Activated T-cell treated with anti-CD3 and anti-CD28 coated beads, Interleukin-2, amount 50 U/mL, for 24 hours (primary cell): ENCODE data around the gene KCTD18.

Experiments used
- DNase-seq: peaks from one replicate; pipeline ENCODE4 v3.0.0-alpha.2; 2020
- H3K27ac Mint-ChIP-seq: 2 replicates; pipeline ENCODE4 v1.8.0; 2020; ENCODE audit warnings: mild to moderate bottlenecking, mixed read lengths
- H3K27me3 Mint-ChIP-seq: 2 replicates; pipeline ENCODE4 v1.8.0; 2020; ENCODE audit warnings: mixed read lengths
- H3K36me3 Mint-ChIP-seq: 2 replicates; pipeline ENCODE4 v1.8.0; 2020; ENCODE audit warnings: low read depth, mixed read lengths
- H3K4me1 Mint-ChIP-seq: 2 replicates; pipeline ENCODE4 v1.8.0; 2020; ENCODE audit warnings: low read depth, mixed read lengths
- H3K4me3 Mint-ChIP-seq: 2 replicates; pipeline ENCODE4 v1.8.0; 2020; ENCODE audit warnings: mild to moderate bottlenecking, moderate library complexity, mixed read lengths
- H3K9me3 Mint-ChIP-seq: 2 replicates; pipeline ENCODE4 v1.8.0; 2020; ENCODE audit warnings: mixed read lengths

Gene KCTD18

DNA sequence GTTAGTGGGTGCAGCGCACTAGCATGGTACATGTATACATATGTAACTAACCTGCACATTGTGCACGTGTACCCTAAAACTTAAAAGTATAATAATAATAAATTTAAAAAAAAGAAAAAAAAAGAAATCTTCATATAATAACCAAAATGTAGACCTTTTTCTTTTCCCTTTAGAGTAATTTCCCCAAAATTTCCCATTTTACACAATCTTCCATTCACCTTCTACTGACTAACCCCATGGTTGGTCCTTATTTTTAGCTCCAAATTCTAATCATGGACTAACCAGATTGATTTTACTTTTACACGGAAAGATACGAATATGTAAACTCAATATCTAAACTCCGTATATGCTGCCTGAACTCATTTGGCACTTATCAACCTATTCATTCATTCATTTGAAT is 7.7 kb downstream of the KCTD18 start:
- Mint-ChIP-seq H3K27ac (no peak overlapping the region), H3K9me3 (peaks cover 4% of the 10 kb centered on the region), H3K4me3 (no peak overlapping the region), H3K36me3 (peaks cover 61% of the 10 kb centered on the region), H3K27me3 (no peaks in the 10 kb centered on the region), H3K4me1 (peaks cover 19% of the 10 kb centered on the region)
- DNase-seq: no peak

DNA sequence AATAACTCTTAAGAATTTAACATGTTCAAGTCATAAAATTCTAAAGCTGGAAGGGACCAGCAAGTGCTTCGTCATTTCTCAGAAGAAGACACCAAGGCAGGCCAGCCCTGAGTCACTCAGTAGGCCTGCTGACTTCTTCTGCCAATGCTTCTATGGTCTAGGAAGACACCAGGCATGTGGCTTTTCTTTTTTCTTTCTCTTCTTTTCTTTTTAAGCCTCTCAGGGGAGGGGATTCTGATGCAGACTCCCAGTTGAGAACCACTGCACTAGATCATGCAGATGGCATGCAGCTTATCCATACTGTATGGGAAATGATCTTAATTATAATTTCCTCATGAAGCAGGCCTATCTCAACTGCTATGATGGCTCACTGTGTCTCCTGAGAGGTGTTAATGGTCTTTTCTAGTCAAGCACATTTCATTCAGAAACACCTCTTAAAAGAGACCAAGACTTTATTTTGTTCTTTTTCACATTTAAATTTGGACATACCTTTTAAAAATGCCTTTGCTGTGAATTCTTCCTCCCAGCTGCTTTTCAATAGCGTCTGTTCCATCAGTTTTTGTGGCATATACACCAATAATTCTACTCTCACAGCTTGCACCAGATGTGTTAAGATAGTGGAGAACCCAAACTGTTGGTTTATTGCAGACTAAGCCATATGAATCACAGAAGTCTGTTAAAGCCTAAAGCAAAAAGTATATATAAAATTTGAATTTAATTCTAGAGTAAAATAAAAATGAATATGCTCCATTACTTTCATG is 11.3 kb downstream of the KCTD18 start:
- Mint-ChIP-seq H3K9me3 (peaks cover 4% of the 10 kb centered on the region), H3K36me3 (peaks cover 65% of the 10 kb centered on the region), H3K4me1 (peaks cover 7% of the 10 kb centered on the region), H3K27me3 (no peaks in the 10 kb centered on the region), H3K4me3 (no peak overlapping the region), H3K27ac (no peak overlapping the region)
- no peak for DNase-seq

DNA sequence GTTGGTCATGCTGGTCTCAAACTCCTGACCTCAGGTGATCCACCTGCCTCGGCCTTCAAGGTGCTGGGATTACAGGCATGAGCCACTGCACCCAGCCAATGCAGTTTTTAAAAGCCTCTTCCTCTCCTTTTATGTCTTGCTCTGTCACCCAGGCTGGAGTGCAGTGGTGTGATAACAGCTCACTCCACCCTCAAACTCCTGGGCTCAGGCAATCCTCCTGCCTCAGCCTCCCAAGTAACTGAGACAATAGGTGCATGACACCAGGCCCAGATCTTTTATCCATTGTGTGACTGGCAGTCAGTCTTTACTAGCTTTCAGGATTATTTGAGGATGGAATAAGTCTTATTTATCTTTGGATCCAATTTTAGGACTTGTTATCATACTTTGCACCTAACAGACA is 13.2 kb downstream of the KCTD18 start:
- no peak overlapping the region for H3K4me3 Mint-ChIP-seq
- no peaks in the 10 kb centered on the region for H3K27me3 Mint-ChIP-seq
- H3K9me3 Mint-ChIP-seq: no peaks in the 10 kb centered on the region
- peaks cover 3% of the 10 kb centered on the region for H3K4me1 Mint-ChIP-seq
- no peak for DNase-seq
- no peak overlapping the region for H3K27ac Mint-ChIP-seq
- peaks cover 67% of the 10 kb centered on the region for H3K36me3 Mint-ChIP-seq

DNA sequence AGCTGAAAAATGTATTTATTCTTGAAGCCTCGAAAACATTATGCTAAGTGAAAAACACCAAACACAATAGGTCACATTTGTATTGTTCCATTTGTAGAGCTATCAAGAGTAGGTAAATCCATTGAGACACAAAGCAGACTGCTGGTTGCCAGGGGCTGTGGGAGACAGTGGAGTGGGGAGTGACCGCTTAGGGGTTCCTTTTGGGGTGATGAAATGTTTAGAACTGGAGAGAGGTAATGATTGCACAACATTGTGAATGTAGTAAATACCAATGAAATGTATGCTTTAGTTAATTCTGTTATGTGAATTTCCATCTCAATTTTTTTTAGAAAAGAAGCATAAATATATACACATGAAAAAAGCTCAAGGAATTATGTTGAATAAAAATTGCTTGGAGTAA is 15.8 kb downstream of the KCTD18 start:
- no peaks in the 10 kb centered on the region for H3K4me1 Mint-ChIP-seq
- H3K27me3 Mint-ChIP-seq: no peaks in the 10 kb centered on the region
- peaks cover 83% of the 10 kb centered on the region for H3K36me3 Mint-ChIP-seq
- H3K9me3 Mint-ChIP-seq: no peaks in the 10 kb centered on the region
- DNase-seq: no peak
- H3K4me3 Mint-ChIP-seq: no peak overlapping the region
- H3K27ac Mint-ChIP-seq: peak overlapping the region; percentile 71

DNA sequence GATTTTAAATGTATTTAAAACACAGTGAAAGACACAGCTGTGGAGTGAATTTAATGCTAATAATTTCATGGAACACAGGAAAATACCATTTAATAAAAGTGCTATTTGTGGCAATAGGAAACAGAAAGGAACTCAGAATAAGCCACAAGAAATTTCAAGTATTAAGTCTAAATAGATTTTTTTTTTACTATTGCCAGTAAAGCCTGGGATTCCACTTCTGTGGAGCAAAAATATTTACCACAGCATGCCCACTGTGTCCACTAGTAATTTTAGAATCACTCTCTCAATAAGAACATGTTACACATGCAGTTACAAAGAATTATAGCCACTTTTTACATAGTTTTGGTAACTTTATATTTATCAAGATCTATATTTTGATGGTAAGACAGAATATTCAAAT is 17.2 kb downstream of the KCTD18 start:
- Mint-ChIP-seq H3K4me1 (no peaks in the 10 kb centered on the region), H3K4me3 (no peak overlapping the region), H3K27me3 (no peaks in the 10 kb centered on the region), H3K36me3 (peaks cover 78% of the 10 kb centered on the region), H3K27ac (no peak overlapping the region), H3K9me3 (no peaks in the 10 kb centered on the region)
- no peak for DNase-seq

DNA sequence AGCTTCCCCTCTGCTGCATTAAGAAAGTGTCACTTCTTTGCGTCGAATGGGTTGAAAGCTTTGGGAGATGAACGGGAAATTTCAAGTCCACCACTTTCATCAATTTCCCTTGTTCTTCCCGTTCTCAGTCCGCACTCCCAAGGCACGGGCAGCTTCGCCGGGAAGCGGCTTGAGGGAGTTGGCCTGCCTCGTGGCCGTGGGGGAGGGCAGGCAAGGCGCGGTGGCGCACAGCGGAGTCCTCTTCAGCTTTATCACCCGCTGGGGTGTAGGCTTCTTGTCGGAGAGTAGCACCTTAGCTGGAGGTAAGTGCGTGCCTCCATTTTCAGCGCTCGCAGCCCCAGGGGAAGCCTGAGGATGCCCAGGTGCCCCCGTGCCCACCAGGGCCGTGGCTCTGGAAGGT is 19.9 kb downstream of the KCTD18 start:
- H3K27me3 Mint-ChIP-seq: no peaks in the 10 kb centered on the region
- no peak overlapping the region for H3K27ac Mint-ChIP-seq
- no peak for DNase-seq
- H3K9me3 Mint-ChIP-seq: no peaks in the 10 kb centered on the region
- peaks cover 59% of the 10 kb centered on the region for H3K36me3 Mint-ChIP-seq
- H3K4me3 Mint-ChIP-seq: no peak overlapping the region
- no peaks in the 10 kb centered on the region for H3K4me1 Mint-ChIP-seq

DNA sequence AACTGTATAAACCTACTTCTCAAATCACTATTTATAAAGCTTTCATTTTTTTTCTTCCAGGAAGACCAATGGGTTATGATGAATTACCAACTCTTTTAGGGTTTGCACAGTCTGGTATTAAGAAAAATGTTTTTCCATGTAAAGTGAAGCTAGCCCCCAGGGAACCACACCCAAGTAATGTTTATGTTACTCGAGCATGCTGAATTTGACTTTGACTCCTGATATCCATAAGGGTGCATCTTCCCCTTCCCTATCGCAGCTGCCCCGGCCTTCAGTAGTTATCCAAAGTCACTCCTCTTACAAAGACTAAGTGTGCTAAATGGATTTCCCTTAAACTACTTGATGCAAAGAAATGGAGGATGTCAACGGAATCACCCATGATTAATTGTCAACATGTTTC is 21.7 kb downstream of the KCTD18 start:
- Mint-ChIP-seq H3K4me1 (no peaks in the 10 kb centered on the region), H3K9me3 (no peaks in the 10 kb centered on the region), H3K27me3 (no peaks in the 10 kb centered on the region), H3K36me3 (peaks cover 43% of the 10 kb centered on the region), H3K27ac (no peak overlapping the region), H3K4me3 (no peak overlapping the region)
- no peak for DNase-seq

DNA sequence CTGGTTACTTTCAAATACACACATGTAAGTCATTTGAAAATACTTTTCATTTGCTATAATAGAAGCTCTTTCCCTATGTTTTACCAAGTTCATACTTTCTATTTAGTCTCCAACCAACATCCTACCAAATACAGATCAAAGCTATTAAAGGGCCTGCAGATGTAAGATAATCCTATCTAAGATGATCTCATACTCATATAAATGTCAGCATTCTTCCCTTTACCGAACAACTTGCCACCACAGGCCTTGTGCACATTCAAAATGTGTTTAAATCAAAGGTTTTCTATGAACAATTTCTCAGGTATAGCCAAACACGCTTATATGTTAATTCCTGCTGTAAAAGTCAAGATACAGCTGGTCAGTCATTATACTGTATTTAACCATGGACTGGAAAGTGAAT is 23.3 kb downstream of the KCTD18 start:
- no peaks in the 10 kb centered on the region for H3K27me3 Mint-ChIP-seq
- peaks cover 28% of the 10 kb centered on the region for H3K36me3 Mint-ChIP-seq
- DNase-seq: no peak
- no peaks in the 10 kb centered on the region for H3K9me3 Mint-ChIP-seq
- no peaks in the 10 kb centered on the region for H3K4me1 Mint-ChIP-seq
- H3K4me3 Mint-ChIP-seq: no peak overlapping the region
- no peak overlapping the region for H3K27ac Mint-ChIP-seq

DNA sequence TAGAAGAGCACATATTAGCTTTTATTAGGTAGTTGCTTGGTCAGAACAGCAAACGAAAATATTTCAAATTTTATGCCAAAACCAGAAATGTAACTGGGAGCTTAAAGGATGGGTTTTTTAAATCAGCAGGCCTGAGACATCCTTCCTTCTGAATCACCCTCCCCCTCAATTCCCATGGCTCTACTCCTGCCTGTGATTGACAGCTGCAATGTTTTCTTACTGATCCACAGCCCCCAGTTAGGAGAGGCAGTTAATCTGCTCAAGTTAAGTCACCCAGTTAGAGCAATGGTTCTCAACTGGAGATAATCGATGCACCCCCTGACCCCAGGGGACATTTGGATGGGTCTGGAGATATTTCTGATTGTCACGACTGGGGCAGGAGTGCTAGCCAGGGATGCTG is 24.9 kb downstream of the KCTD18 start:
- Mint-ChIP-seq H3K4me1 (peaks cover 5% of the 10 kb centered on the region), H3K27me3 (no peaks in the 10 kb centered on the region), H3K27ac (no peak overlapping the region), H3K36me3 (peaks cover 13% of the 10 kb centered on the region), H3K4me3 (no peak overlapping the region), H3K9me3 (no peaks in the 10 kb centered on the region)
- no peak for DNase-seq

DNA sequence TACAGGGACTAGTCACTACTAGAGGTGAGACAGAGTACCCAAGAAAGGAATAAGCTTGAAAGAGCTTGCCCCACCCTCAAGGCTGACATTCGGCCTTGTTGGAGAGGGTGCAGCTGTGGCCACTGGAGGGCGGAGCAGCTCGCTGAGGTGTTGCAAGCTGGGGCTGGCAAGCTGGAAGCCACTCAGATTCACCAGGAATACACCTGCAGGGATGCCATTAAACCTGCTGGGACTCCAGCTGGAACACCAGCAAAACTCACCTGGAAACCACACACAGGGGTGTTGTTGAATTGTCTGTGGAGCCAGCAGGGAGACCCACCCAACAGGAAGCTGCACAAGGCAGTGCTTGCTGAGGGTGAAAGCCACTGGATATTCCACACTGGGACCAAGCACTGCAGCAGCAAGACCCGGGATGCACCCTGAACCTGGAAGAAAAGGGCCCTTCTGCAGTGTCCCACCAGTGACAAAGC is 26.1 kb downstream of the KCTD18 start:
- Mint-ChIP-seq H3K27ac (no peak overlapping the region), H3K4me3 (no peak overlapping the region), H3K36me3 (peaks cover 6% of the 10 kb centered on the region), H3K9me3 (no peaks in the 10 kb centered on the region), H3K4me1 (peaks cover 9% of the 10 kb centered on the region), H3K27me3 (no peaks in the 10 kb centered on the region)
- DNase-seq: no peak

DNA sequence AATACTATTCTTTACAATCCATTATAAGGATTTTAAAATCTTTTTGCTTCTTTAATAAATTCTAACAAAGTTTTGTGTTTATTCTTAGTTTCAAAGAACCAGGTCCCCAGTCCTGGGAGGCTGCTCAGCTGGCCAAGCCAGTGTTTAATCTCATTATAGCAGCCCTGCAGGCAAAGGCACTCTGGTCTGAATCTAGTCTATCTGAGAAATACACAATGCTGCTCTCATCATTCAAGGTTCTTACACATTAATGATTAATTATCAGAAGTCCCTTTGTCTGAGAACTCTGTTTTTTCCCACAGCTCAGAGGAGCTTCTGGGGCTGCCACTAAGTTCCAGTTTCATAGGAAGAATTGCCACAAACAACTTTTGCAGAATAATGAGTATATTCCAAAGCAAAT is 27.7 kb downstream of the KCTD18 start:
- H3K9me3 Mint-ChIP-seq: no peaks in the 10 kb centered on the region
- H3K27me3 Mint-ChIP-seq: no peaks in the 10 kb centered on the region
- no peak overlapping the region for H3K27ac Mint-ChIP-seq
- no peak for DNase-seq
- H3K4me3 Mint-ChIP-seq: no peak overlapping the region
- H3K4me1 Mint-ChIP-seq: peaks cover 9% of the 10 kb centered on the region
- H3K36me3 Mint-ChIP-seq: no peaks in the 10 kb centered on the region

DNA sequence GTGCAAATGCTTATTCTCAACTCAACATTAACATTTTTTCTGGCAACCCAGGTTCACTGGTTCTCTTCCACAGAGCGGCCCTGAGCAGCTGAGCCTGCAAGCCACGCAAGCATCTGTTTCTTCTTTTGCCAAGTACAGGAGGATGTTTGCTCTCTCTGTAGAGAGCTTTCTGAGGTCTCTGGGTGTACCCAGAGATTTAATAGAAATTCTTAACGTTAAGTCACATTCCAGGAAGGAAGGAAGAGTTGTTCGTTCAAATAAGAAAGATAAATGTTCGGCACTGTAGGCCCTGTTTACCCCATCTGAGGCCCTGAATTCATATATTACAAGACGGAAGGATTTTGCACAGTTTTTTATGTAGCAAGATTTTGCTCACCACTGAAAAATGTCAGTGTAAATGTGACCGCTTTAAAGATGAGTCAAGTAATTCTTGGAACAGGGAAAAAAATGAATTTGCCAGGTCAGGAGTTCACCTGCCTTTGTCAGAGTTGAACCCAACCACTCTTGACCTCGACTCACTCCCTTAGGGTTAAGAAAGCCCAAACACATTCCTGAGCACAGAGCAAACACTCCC is 30.1 kb downstream of the KCTD18 start:
- Mint-ChIP-seq H3K27ac (no peak overlapping the region), H3K4me3 (no peak overlapping the region), H3K27me3 (no peaks in the 10 kb centered on the region), H3K9me3 (no peaks in the 10 kb centered on the region), H3K4me1 (peaks cover 9% of the 10 kb centered on the region), H3K36me3 (no peaks in the 10 kb centered on the region)
- DNase-seq: no peak

DNA sequence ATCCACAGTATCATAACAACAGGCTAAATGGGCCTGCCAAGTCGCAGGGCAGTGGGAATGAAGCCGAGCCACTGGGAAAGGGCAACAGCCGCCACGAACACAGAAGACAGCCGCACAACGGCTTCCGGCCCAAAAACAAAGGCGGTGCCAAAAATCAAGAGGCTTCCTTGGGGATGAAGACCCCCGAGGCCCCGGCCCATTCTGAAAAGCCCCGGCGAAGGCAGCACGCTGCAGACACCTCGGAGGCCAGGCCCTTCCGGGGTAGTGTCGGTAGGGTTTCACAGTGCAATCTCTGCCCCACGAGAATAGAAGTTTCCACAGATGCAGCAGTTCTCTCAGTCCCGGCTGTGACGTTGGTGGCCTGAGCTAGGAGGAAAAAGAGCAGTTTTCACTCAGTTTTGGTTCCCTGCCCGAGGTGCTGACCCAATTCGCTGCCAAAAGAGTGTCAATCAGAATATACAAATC is 32.2 kb downstream of the KCTD18 start:
- Mint-ChIP-seq H3K27ac (no peak overlapping the region), H3K9me3 (no peaks in the 10 kb centered on the region), H3K4me3 (no peak overlapping the region), H3K4me1 (peaks cover 9% of the 10 kb centered on the region), H3K27me3 (no peaks in the 10 kb centered on the region), H3K36me3 (peaks cover 7% of the 10 kb centered on the region)
- DNase-seq: no peak

DNA sequence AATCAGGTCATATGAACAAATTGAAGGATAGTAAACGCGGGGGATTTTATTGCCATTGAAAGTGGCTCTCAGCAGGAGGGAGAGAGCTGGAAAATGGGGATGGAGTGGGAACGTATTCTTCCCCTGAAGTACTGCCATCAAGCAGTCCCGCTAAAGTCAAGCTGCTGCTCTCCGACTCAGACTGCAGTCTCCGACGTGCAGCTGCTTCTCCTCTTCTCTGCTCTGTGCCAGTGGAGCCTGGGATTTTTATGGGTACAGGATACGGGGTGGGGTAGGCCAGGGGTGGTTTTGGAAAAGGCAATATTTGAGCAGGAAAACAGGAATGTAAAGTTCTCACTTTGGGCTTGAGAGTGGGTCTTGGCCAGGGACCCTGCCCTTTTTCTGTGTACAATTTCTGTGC is 33.0 kb downstream of the KCTD18 start:
- Mint-ChIP-seq H3K36me3 (peaks cover 7% of the 10 kb centered on the region), H3K27ac (no peak overlapping the region), H3K4me3 (no peak overlapping the region), H3K9me3 (no peaks in the 10 kb centered on the region), H3K27me3 (no peaks in the 10 kb centered on the region), H3K4me1 (peaks cover 9% of the 10 kb centered on the region)
- DNase-seq: no peak

DNA sequence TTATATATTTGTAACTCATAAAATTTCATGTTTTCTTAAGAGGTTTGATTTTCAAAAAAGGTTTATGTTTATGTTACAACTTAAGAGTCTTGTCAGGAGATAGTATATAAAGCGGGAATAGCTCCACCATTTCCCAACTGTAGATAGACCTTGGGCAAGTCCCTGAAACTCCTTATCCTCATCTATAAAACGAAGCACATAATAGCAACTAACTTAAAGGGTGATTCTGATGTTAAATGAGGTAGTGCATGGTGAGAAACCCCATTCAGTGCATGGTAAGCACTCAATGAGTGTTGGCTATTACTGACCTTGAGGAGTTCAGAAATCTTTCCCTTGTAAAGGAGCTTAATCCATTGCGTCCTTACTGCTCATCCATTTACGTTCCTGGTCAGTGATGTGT is 34.1 kb downstream of the KCTD18 start:
- no peaks in the 10 kb centered on the region for H3K27me3 Mint-ChIP-seq
- no peak for DNase-seq
- H3K36me3 Mint-ChIP-seq: peaks cover 7% of the 10 kb centered on the region
- no peaks in the 10 kb centered on the region for H3K9me3 Mint-ChIP-seq
- H3K4me1 Mint-ChIP-seq: peaks cover 13% of the 10 kb centered on the region
- no peak overlapping the region for H3K27ac Mint-ChIP-seq
- no peak overlapping the region for H3K4me3 Mint-ChIP-seq
